ENCODE results near the gene RIC3. TPM values are rescaled to one million over a fixed set of nuclear protein-coding genes. Genes with fewer than 3 reads are reported as not detected.
A peak's percentile ranks its signal among the peaks of the same experiment; 100 is the strongest.

The RIC3 gene
- total RNA-seq, 1 experiment from 2014 or later = 23.7 TPM

DNA sequence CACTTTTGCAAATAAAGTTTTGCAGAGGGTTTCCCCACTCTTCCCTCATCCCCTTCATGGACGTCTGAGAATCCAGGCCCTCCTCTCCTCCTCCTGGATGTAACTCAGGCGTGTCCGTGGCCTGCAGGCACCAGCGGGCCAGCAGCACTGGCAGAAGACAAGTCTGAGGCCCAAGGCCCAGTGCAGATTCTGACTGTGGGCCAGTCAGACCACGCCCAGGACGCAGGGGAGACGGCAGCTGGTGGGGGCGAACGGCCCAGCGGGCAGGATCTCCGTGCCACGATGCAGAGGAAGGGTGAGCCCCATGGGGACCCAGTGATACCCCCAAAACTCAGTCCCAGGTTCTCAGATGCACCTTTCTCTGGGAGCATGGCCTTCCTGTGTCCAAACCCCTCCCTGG lies 73.5 kb downstream of the RIC3 start:
- Histone ChIP-seq H2BK15ac (ENCODE audit: low read depth, low read length) (no peak overlapping the region), H4K5ac (ENCODE audit: insufficient read length, low read depth, low read length) (no peak overlapping the region), H3K27me3 (ENCODE audit: insufficient read depth, low read length) (no peaks in the 10 kb centered on the region), H3K27ac (ENCODE audit: insufficient read length, low read depth, low read length) (no peak overlapping the region), H3K9ac (ENCODE audit: extremely low read depth, insufficient read length, low read length) (no peak overlapping the region), H3K56ac (ENCODE audit: insufficient read length, low read depth, low read length) (no peak overlapping the region), H4K91ac (ENCODE audit: insufficient read length, low read depth, low read length) (no peak overlapping the region), H2BK20ac (ENCODE audit: low read depth, low read length, poor library complexity, severe bottlenecking) (no peak overlapping the region), H3K4me2 (ENCODE audit: insufficient read depth, insufficient read length, low read length) (no peak overlapping the region), H4K20me1 (ENCODE audit: control insufficient read depth, insufficient read depth, insufficient read length) (no peaks in the 10 kb centered on the region), H3K79me1 (ENCODE audit: insufficient read depth, low read depth, low read length, poor library complexity, severe bottlenecking) (no peaks in the 10 kb centered on the region), H3K4me1 (ENCODE audit: insufficient read depth, low read length) (no peaks in the 10 kb centered on the region), H2BK5ac (ENCODE audit: insufficient read length, low read length) (no peak overlapping the region), H2AFZ (ENCODE audit: low read length) (no peak overlapping the region), H3K23me2 (ENCODE audit: insufficient read length, low read depth, low read length, poor library complexity, severe bottlenecking) (no peaks in the 10 kb centered on the region), H3T11ph (ENCODE audit: low read length) (no peak overlapping the region), H3K79me2 (ENCODE audit: insufficient read depth, low read length) (no peaks in the 10 kb centered on the region), H3K18ac (ENCODE audit: insufficient read length, low read depth, low read length) (no peak overlapping the region), H3K9me3 (ENCODE audit: control insufficient read depth, low read depth, low read length) (no peaks in the 10 kb centered on the region), H2BK12ac (ENCODE audit: insufficient read length, low read depth, low read length) (no peak overlapping the region), H4K8ac (replicated peaks; ENCODE audit: insufficient read length, low read depth, low read length) (no peak overlapping the region), H2AK5ac (ENCODE audit: insufficient read length, low read length) (no peak overlapping the region), H3K23ac (ENCODE audit: insufficient read length, low read depth, low read length) (no peak overlapping the region), H3K4ac (ENCODE audit: low read depth, low read length) (no peak overlapping the region), H2BK120ac (ENCODE audit: low read depth, low read length, poor library complexity, severe bottlenecking) (no peak overlapping the region), H3K14ac (ENCODE audit: insufficient read depth, low read length) (no peak overlapping the region)
- H3K9me3 Mint-ChIP-seq = peaks cover 0 to 2% of the 10 kb centered on the region in 2 experiments; a peak in 1 of 5 replicates
- WGBS (ENCODE audit: extremely low coverage, insufficient read length, low lambda C conversion rate) = no CpG with 5 or more reads among the region's 12 CpGs
- H3K27me3 Mint-ChIP-seq (ENCODE audit: low read depth) = peaks cover 2% of the 10 kb centered on the region
- H3K27ac Mint-ChIP-seq = no peak overlapping the region
- TF ChIP-seq, protein P1, sequence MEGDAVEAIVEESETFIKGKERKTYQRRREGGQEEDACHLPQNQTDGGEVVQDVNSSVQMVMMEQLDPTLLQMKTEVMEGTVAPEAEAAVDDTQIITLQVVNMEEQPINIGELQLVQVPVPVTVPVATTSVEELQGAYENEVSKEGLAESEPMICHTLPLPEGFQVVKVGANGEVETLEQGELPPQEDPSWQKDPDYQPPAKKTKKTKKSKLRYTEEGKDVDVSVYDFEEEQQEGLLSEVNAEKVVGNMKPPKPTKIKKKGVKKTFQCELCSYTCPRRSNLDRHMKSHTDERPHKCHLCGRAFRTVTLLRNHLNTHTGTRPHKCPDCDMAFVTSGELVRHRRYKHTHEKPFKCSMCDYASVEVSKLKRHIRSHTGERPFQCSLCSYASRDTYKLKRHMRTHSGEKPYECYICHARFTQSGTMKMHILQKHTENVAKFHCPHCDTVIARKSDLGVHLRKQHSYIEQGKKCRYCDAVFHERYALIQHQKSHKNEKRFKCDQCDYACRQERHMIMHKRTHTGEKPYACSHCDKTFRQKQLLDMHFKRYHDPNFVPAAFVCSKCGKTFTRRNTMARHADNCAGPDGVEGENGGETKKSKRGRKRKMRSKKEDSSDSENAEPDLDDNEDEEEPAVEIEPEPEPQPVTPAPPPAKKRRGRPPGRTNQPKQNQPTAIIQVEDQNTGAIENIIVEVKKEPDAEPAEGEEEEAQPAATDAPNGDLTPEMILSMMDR (conservative IDR thresholded peaks at IDR 0.05) = no peak
- H3K36me3 Mint-ChIP-seq (ENCODE audit: insufficient read depth in 1 of 3, low read depth in 3 of 3) = peaks cover 18 to 35% (median 33%) of the 10 kb centered on the region in 3 experiments; a peak in 6 of 7 replicates
- peak; percentile 19 for DNase-seq
- H3K4me1 Mint-ChIP-seq = peaks cover 3 to 6% of the 10 kb centered on the region in 2 experiments; a peak in 2 of 4 replicates
- H3K4me3 Mint-ChIP-seq = no peak overlapping the region

All from H9 (cell line).